SK-N-SH (cell line): ENCODE measurements around the gene AUTS2. TPM values are rescaled to one million over a fixed set of nuclear protein-coding genes. Genes with fewer than 3 reads are reported as not detected.

Source experiments
- CTCF ChIA-PET: fragments of 300-600, 350-600 bp; formaldehyde crosslinking; extraction: SDS; loops from one replicate; lab custom pipeline; 2021; lab: Yijun Ruan, JAX
- POLR2A ChIA-PET: fragments of 350-600 bp; sonication (Branson Sonifier 250); formaldehyde crosslinking; extraction: SDS; loops from one replicate; lab custom pipeline; 2020; ENCODE audit warnings: antibody characterized with exemption, inconsistent platforms; lab: Yijun Ruan, JAX
- DNase-seq: peaks from one replicate; pipeline ENCODE4 v3.0.0; 2012
- H2AFZ ChIP-seq: fragments of 200-600 bp; sonication (generic); 2 replicates; pipeline ENCODE4 v1.8.1; 2016; ENCODE audit warnings: antibody characterized with exemption, mild to moderate bottlenecking, low read depth
- H3F3A ChIP-seq: fragments of 200-600 bp; sonication (generic); replicated peaks from 2 replicates; pipeline ENCODE3; 2016; ENCODE audit warnings: antibody characterized with exemption, mild to moderate bottlenecking; ENCODE audit not compliant: insufficient read depth
- H3K27ac ChIP-seq, 2 experiments: fragments of 200-500 bp in 1 of 2; fragments of 200-600 bp in 1 of 2; sonication (Bioruptor generic) in 1 of 2; sonication (generic), shearing (Covaris generic) in 1 of 2; 2 replicates each; pipeline versions ENCODE4 v1.5.1 to v1.6.1; 2014 to 2016; ENCODE audit warnings: low read depth in 2 of 2, inconsistent platforms in 1 of 2, low read length in 1 of 2, mild to moderate bottlenecking in 1 of 2, mixed read lengths in 1 of 2
- H3K27me3 ChIP-seq: fragments of 200-600 bp; sonication (generic), shearing (Covaris generic); 2 replicates; pipeline ENCODE4 v1.6.1; 2016; ENCODE audit warnings: mixed run types; ENCODE audit not compliant: insufficient read depth
- H3K36me3 ChIP-seq, 2 experiments: fragments of 200-500 bp in 1 of 2; fragments of 200-600 bp in 1 of 2; sonication (Bioruptor generic) in 1 of 2; sonication (generic) in 1 of 2; replicated peaks in 1 of 2; 2 replicates each; pipeline versions ENCODE3 to v1.5.1; 2014 to 2016; ENCODE audit warnings: low read length in 1 of 2, mild to moderate bottlenecking in 1 of 2; ENCODE audit not compliant: insufficient read depth in 2 of 2, control insufficient read depth in 1 of 2
- H3K4me1 ChIP-seq, 2 experiments: fragments of 200-500 bp in 1 of 2; fragments of 200-600 bp in 1 of 2; sonication (Bioruptor generic) in 1 of 2; sonication (generic), shearing (Covaris generic) in 1 of 2; 2 replicates each; pipeline versions ENCODE4 v1.5.1 to v1.6.1; 2014 to 2016; ENCODE audit warnings: low read depth in 1 of 2, low read length in 1 of 2, mixed run types in 1 of 2; ENCODE audit not compliant: insufficient read depth in 2 of 2, control insufficient read depth in 1 of 2
- H3K4me2 ChIP-seq: fragments of 200-600 bp; sonication (generic), shearing (Covaris generic); 2 replicates; pipeline ENCODE4 v1.6.1; 2017; ENCODE audit warnings: mixed run types
- H3K4me3 ChIP-seq, 2 experiments: fragments of 200-500 bp in 1 of 2; fragments of 200-600 bp in 1 of 2; sonication (Bioruptor generic) in 1 of 2; sonication (generic), shearing (Covaris generic) in 1 of 2; 2 replicates each; pipeline versions ENCODE4 v1.5.1 to v1.8.1; 2014 to 2016; ENCODE audit warnings: low read depth in 2 of 2, inconsistent platforms in 1 of 2, low read length in 1 of 2, mild to moderate bottlenecking in 1 of 2, mixed read lengths in 1 of 2, moderate library complexity in 1 of 2
- H3K79me2 ChIP-seq: fragments of 200-600 bp; sonication (generic); 2 replicates; pipeline ENCODE4 v1.8.1; 2017; ENCODE audit warnings: mild to moderate bottlenecking; ENCODE audit not compliant: insufficient read depth
- H3K9ac ChIP-seq: fragments of 200-600 bp; sonication (generic); 2 replicates; pipeline ENCODE4 v1.6.1; 2017; ENCODE audit warnings: mixed run types
- H3K9me2 ChIP-seq: fragments of 200-600 bp; sonication (generic); 2 replicates; pipeline ENCODE4 v1.6.1; 2017; ENCODE audit warnings: mixed run types
- H3K9me3 ChIP-seq: fragments of 200-600 bp; sonication (generic); 2 replicates; pipeline ENCODE4 v1.6.1; 2017; ENCODE audit warnings: mixed run types, mild to moderate bottlenecking, moderate library complexity
- H4K20me1 ChIP-seq: fragments of 200-600 bp; sonication (generic); 2 replicates; pipeline ENCODE4 v1.6.1; 2017; ENCODE audit warnings: mild to moderate bottlenecking, mixed run types; ENCODE audit not compliant: insufficient read depth
- CHD2 ChIP-seq: fragments of 150-350 bp; IDR thresholded peaks from 2 replicates; pipeline ENCODE4 v1.6.1; 2018; ENCODE audit warnings: low read length; ENCODE audit not compliant: partially characterized antibody
- ELF1 ChIP-seq: IDR thresholded peaks from 2 replicates; pipeline ENCODE4 v1.4.0; 2012
- EP300 ChIP-seq, 2 experiments: IDR thresholded peaks; 2 replicates each; pipeline versions ENCODE4 v1.4.0 to v1.6.1; 2012; ENCODE audit warnings: borderline replicate concordance in 1 of 2, low read depth in 1 of 2, low read length in 1 of 2
- EZH2phosphoT487 ChIP-seq: fragments of 200-600 bp; sonication (generic); IDR thresholded peaks from 2 replicates; pipeline ENCODE4 v1.6.1; 2017; ENCODE audit warnings: low read depth, mixed run types, mild to moderate bottlenecking, antibody characterized with exemption, moderate library complexity, borderline replicate concordance
- FOSL2 ChIP-seq: IDR thresholded peaks from 2 replicates; pipeline ENCODE4 v1.4.0; 2012; ENCODE audit warnings: low read depth, mild to moderate bottlenecking, moderate library complexity, borderline replicate concordance
- GABPA ChIP-seq: IDR thresholded peaks from 2 replicates; pipeline ENCODE4 v1.4.0; 2012; ENCODE audit warnings: low read depth, mild to moderate bottlenecking
- MEF2A ChIP-seq: IDR thresholded peaks from 2 replicates; pipeline ENCODE4 v1.4.0; 2012; ENCODE audit warnings: low read depth, borderline replicate concordance
- MXI1 ChIP-seq: IDR thresholded peaks from 2 replicates; pipeline ENCODE4 v1.6.1; 2012; ENCODE audit warnings: mild to moderate bottlenecking, low read depth, low read length, improper control_type of control experiment
- NRF1 ChIP-seq: IDR thresholded peaks from 2 replicates; pipeline ENCODE4 v1.6.1; 2012; ENCODE audit warnings: low read depth, mild to moderate bottlenecking, low read length
- POLR2AphosphoS5 ChIP-seq: IDR thresholded peaks from 2 replicates; pipeline ENCODE4 v1.6.1; 2012; ENCODE audit warnings: low read depth, low read length
- RAD21 ChIP-seq: IDR thresholded peaks from 2 replicates; pipeline ENCODE4 v1.6.1; 2012; ENCODE audit warnings: mild to moderate bottlenecking, low read length
- RFX5 ChIP-seq: IDR thresholded peaks from 2 replicates; pipeline ENCODE4 v1.6.1; 2012; ENCODE audit warnings: mild to moderate bottlenecking, improper control_type of control experiment, low read length
- RXRA ChIP-seq: IDR thresholded peaks from 2 replicates; pipeline ENCODE4 v1.4.0; 2012; ENCODE audit warnings: low read depth, mild to moderate bottlenecking, borderline replicate concordance
- TAF1 ChIP-seq: IDR thresholded peaks from 2 replicates; pipeline ENCODE4 v1.6.1; 2012; ENCODE audit warnings: low read depth, mild to moderate bottlenecking, low read length, moderate library complexity, borderline replicate concordance
- TCF12 ChIP-seq: IDR thresholded peaks from 2 replicates; pipeline ENCODE4 v1.4.0; 2012
- YY1 ChIP-seq: IDR thresholded peaks from 2 replicates; pipeline ENCODE4 v1.4.0; 2012; ENCODE audit warnings: low read depth, mild to moderate bottlenecking
- WGBS: methylation state at CpG from one replicate; pipeline ENCODE4 v1.1.6; 2017; ENCODE audit warnings: low lambda C conversion rate; 5-methylcytosine and 5-hydroxymethylcytosine counted together
- polyA plus RNA-seq, 3 experiments: library from polyadenylated mRNA; depleted of rRNA; stranded (reverse); fragments of >200 nt; gene quantifications; 2 replicates each; pipeline ENCODE4 v1.2.3, GENCODE V29; 2012
- TF ChIP-seq, protein P1 (sequence below): IDR thresholded peaks from 2 replicates; pipeline ENCODE4; 2012
- TF ChIP-seq, protein P2 (sequence below): IDR thresholded peaks from 2 replicates; pipeline ENCODE4 v1.4.0; 2012; ENCODE audit warnings: low read depth, borderline replicate concordance
- TF ChIP-seq, protein P3 (sequence below): fragments of 150-350 bp; IDR thresholded peaks from 2 replicates; pipeline ENCODE4 v1.6.1; 2016; ENCODE audit warnings: mild to moderate bottlenecking, low read depth, low read length
- TF ChIP-seq, protein P4 (sequence below): IDR thresholded peaks from 2 replicates; pipeline ENCODE4 v1.4.0; 2012; ENCODE audit warnings: low read depth
- TF ChIP-seq, protein P5 (sequence below): IDR thresholded peaks from 2 replicates; pipeline ENCODE4 v1.4.0; 2012; ENCODE audit warnings: low read depth, borderline replicate concordance

AUTS2 gene
- polyA plus RNA-seq, 1 of the 3 experiments (the other 2 are of a cell fraction): 15.6 TPM

DNA sequence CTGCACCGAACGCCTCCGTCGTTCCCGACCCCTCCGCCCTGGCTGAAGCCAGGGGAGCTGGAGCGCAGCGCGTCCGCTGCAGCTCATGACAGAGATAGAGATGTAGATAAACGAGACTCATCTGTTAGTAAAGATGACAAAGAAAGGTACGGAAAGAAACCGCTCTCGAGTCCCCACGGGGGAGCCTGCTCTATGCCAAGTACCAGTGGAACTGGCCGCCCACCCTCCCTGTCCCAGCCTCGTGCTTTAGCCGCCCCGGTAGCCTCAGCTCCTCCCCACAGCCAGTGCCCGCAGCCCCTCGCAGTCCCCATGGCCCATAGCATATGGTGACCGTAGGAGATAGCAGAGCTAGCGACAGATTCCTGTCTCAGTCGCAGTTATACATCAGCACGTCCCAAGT lies 1189.0 kb downstream of the AUTS2 start:
- Histone ChIP-seq H3K79me2 (no peaks in the 10 kb centered on the region), H3K9me3 (no peaks in the 10 kb centered on the region), H4K20me1 (peaks cover 6% of the 10 kb centered on the region; the same call in 1 of the 2 replicates), H3K9me2 (no peaks in the 10 kb centered on the region), H3K4me1 (no peaks in the 10 kb centered on the region), H3K36me3 (peaks cover 81 to 99% of the 10 kb centered on the region in 2 experiments), H3K4me3 (no peak overlapping the region), H3K27me3 (no peaks in the 10 kb centered on the region), H3K27ac (no peak overlapping the region), H3K4me2 (no peak overlapping the region), H3F3A (peaks cover 4% of the 10 kb centered on the region), H3K9ac (no peak overlapping the region), H2AFZ (no peak overlapping the region)
- TF ChIP-seq EZH2phosphoT487: no peak
- no peak for TF ChIP-seq NRF1
- TF ChIP-seq MEF2A: no peak
- TF ChIP-seq POLR2AphosphoS5: no peak
- TF ChIP-seq RXRA: no peak
- no peak for TF ChIP-seq FOSL2
- no peak for TF ChIP-seq RFX5
- no peak for TF ChIP-seq MXI1
- no peak for TF ChIP-seq YY1
- TF ChIP-seq, protein P1, sequence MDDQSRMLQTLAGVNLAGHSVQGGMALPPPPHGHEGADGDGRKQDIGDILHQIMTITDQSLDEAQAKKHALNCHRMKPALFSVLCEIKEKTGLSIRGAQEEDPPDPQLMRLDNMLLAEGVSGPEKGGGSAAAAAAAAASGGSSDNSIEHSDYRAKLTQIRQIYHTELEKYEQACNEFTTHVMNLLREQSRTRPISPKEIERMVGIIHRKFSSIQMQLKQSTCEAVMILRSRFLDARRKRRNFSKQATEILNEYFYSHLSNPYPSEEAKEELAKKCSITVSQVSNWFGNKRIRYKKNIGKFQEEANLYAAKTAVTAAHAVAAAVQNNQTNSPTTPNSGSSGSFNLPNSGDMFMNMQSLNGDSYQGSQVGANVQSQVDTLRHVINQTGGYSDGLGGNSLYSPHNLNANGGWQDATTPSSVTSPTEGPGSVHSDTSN: no peak
- no peak for TF ChIP-seq RAD21
- TF ChIP-seq ELF1: no peak
- TF ChIP-seq TCF12: no peak
- TF ChIP-seq, protein P2, sequence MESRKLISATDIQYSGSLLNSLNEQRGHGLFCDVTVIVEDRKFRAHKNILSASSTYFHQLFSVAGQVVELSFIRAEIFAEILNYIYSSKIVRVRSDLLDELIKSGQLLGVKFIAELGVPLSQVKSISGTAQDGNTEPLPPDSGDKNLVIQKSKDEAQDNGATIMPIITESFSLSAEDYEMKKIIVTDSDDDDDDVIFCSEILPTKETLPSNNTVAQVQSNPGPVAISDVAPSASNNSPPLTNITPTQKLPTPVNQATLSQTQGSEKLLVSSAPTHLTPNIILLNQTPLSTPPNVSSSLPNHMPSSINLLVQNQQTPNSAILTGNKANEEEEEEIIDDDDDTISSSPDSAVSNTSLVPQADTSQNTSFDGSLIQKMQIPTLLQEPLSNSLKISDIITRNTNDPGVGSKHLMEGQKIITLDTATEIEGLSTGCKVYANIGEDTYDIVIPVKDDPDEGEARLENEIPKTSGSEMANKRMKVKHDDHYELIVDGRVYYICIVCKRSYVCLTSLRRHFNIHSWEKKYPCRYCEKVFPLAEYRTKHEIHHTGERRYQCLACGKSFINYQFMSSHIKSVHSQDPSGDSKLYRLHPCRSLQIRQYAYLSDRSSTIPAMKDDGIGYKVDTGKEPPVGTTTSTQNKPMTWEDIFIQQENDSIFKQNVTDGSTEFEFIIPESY: no peak
- TF ChIP-seq TAF1: no peak
- WGBS: 94% methylated on average over 25 of the region's 25 CpGs
- no peak for DNase-seq
- ChIA-PET POLR2A (no interaction called here), CTCF (interaction anchor here (0.7 to 3.0 kb wide), 2 partner anchors 11 to 42 kb away, joined by 3 to 16 read pairs; no protein-coding TSS in a partner anchor)

DNA sequence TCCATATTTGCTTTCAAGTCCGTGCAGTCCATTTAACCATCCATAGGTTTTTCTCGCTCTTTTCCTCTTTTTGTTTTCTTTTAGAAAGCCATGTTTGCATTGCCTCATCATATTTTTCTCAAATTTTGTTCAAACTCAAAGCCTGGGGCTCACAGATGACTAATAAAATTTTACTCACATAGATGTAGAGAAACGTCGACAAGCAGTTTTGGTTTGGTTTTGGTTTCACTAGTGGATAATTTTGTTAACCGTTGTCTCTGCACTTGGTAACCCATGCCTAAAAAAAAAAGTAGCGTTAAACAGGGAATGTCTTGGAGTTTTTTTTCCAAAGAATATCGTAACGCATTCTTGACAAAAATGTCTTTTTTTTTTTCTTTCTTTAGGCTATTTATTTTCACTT lies 1189.5 kb downstream of the AUTS2 start:
- Histone ChIP-seq H3K9ac (no peak overlapping the region), H3K4me2 (no peak overlapping the region), H3K4me3 (no peak overlapping the region), H3K9me2 (no peaks in the 10 kb centered on the region), H2AFZ (no peak overlapping the region), H3K27ac (no peak overlapping the region), H3K4me1 (no peaks in the 10 kb centered on the region), H4K20me1 (peaks cover 6% of the 10 kb centered on the region; the same call in 1 of the 2 replicates), H3K27me3 (no peaks in the 10 kb centered on the region), H3K79me2 (no peaks in the 10 kb centered on the region), H3K9me3 (no peaks in the 10 kb centered on the region), H3K36me3 (peaks cover 82 to 99% of the 10 kb centered on the region in 2 experiments), H3F3A (peaks cover 9% of the 10 kb centered on the region)
- DNase-seq: no peak
- CTCF ChIA-PET: interaction anchor here (3.0 kb wide), 1 partner anchor 12 kb away, joined by 16 read pairs; no protein-coding TSS in a partner anchor
- 83% methylated on average over 8 of the region's 8 CpGs for WGBS
- POLR2A ChIA-PET: no interaction called here
- TF ChIP-seq CHD2 (no peak), MXI1 (no peak), EP300 (IDR thresholded peaks at IDR 0.05; ENCODE audit: borderline replicate concordance in 1 of 2, low read depth in 1 of 2, low read length in 1 of 2) (no peak), GABPA (no peak)
- TF ChIP-seq, protein P3, sequence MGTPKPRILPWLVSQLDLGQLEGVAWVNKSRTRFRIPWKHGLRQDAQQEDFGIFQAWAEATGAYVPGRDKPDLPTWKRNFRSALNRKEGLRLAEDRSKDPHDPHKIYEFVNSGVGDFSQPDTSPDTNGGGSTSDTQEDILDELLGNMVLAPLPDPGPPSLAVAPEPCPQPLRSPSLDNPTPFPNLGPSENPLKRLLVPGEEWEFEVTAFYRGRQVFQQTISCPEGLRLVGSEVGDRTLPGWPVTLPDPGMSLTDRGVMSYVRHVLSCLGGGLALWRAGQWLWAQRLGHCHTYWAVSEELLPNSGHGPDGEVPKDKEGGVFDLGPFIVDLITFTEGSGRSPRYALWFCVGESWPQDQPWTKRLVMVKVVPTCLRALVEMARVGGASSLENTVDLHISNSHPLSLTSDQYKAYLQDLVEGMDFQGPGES: no peak
- TF ChIP-seq, protein P4, sequence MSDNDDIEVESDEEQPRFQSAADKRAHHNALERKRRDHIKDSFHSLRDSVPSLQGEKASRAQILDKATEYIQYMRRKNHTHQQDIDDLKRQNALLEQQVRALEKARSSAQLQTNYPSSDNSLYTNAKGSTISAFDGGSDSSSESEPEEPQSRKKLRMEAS: no peak
- TF ChIP-seq, protein P1: no peak
- TF ChIP-seq, protein P5, sequence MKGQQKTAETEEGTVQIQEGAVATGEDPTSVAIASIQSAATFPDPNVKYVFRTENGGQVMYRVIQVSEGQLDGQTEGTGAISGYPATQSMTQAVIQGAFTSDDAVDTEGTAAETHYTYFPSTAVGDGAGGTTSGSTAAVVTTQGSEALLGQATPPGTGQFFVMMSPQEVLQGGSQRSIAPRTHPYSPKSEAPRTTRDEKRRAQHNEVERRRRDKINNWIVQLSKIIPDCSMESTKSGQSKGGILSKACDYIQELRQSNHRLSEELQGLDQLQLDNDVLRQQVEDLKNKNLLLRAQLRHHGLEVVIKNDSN: no peak
